Measurements from ENCODE around the gene ENAM.
"Not testable (repeated sequence)": the region's sequence is repeated elsewhere in the genome, so short reads cannot be mapped to it uniquely, and the experiment has no call there.

Gene ENAM

GRCh38 chr4:70676554-70677090 is 48.1 kb downstream of the ENAM start (continued):
- no peak for TF ChIP-seq BACH2 (CRISPR knock-in tag; IDR thresholded peaks at IDR 0.05; ENCODE audit: borderline replicate concordance)

GRCh38 chr4:70678383-70678999 is 49.9 kb downstream of the ENAM start:
- ATAC-seq = no peak
- TF ChIP-seq ZFP30 (CRISPR knock-in tag; IDR thresholded peaks at IDR 0.05) = no peak
- no peak for TF ChIP-seq CREB5 (CRISPR knock-in tag; IDR thresholded peaks at IDR 0.05; ENCODE audit: low read depth)
- no peak for TF ChIP-seq SNAI2 (CRISPR knock-in tag; IDR thresholded peaks at IDR 0.05)
- TF ChIP-seq TSHZ2 (CRISPR knock-in tag; IDR thresholded peaks at IDR 0.05) = no peak
- no peak for TF ChIP-seq TCF4 (CRISPR knock-in tag; IDR thresholded peaks at IDR 0.05; ENCODE audit: borderline replicate concordance)

- TF ChIP-seq TCF4 (CRISPR knock-in tag; IDR thresholded peaks at IDR 0.05; ENCODE audit: borderline replicate concordance) = no peak
- TF ChIP-seq OSR1 (CRISPR knock-in tag; IDR thresholded peaks at IDR 0.05) = no peak
- TF ChIP-seq BACH2 (CRISPR knock-in tag; IDR thresholded peaks at IDR 0.05; ENCODE audit: borderline replicate concordance) = no peak
Measured at GRCh38 chr4:70680934-70681333, 52.4 kb downstream of the ENAM start.

GRCh38 chr4:70681704-70682103 is 53.2 kb downstream of the ENAM start:
- TF ChIP-seq OSR1 (CRISPR knock-in tag; IDR thresholded peaks at IDR 0.05) = no peak
- TF ChIP-seq ZNF565 (CRISPR knock-in tag; conservative IDR thresholded peaks at IDR 0.05; ENCODE audit: low read depth) = no peak
- no peak for TF ChIP-seq CSDC2 (CRISPR knock-in tag; IDR thresholded peaks at IDR 0.05)
- no peak for TF ChIP-seq ZNF70 (CRISPR knock-in tag; IDR thresholded peaks at IDR 0.05)
- TF ChIP-seq ARNTL (CRISPR knock-in tag; IDR thresholded peaks at IDR 0.05; ENCODE audit: borderline replicate concordance, low read depth) = no peak
- TF ChIP-seq POU6F1 (CRISPR knock-in tag; IDR thresholded peaks at IDR 0.05; ENCODE audit: borderline replicate concordance, low read depth) = no peak
- no peak for TF ChIP-seq TOX (CRISPR knock-in tag; IDR thresholded peaks at IDR 0.05; ENCODE audit: borderline replicate concordance)
- TF ChIP-seq TCF4 (CRISPR knock-in tag; IDR thresholded peaks at IDR 0.05; ENCODE audit: borderline replicate concordance) = no peak
- TF ChIP-seq PPARA (CRISPR knock-in tag; IDR thresholded peaks at IDR 0.05; ENCODE audit: borderline replicate concordance) = no peak
- no peak for TF ChIP-seq ZNF8 (CRISPR knock-in tag; IDR thresholded peaks at IDR 0.05)
- no peak for ATAC-seq

More at GRCh38 chr4:70680934-70681333, 52.4 kb downstream of the ENAM start:
- ATAC-seq = no peak

- not testable (repeated sequence) for ATAC-seq
Measured at GRCh38 chr4:70682142-70682541, 53.6 kb downstream of the ENAM start.

- TF ChIP-seq ZFP3 (CRISPR knock-in tag; IDR thresholded peaks at IDR 0.05) (no peak), SNAI2 (CRISPR knock-in tag; IDR thresholded peaks at IDR 0.05) (no peak), TOX (CRISPR knock-in tag; IDR thresholded peaks at IDR 0.05; ENCODE audit: borderline replicate concordance) (no peak), ISL1 (CRISPR knock-in tag; IDR thresholded peaks at IDR 0.05) (no peak), ZFP30 (CRISPR knock-in tag; IDR thresholded peaks at IDR 0.05) (no peak), CREB5 (CRISPR knock-in tag; IDR thresholded peaks at IDR 0.05; ENCODE audit: low read depth) (no peak)
- peak; percentile 2; the same call in 2 of the 3 replicates for ATAC-seq
Measured at GRCh38 chr4:70687392-70687791, 58.8 kb downstream of the ENAM start.

All from SK-N-SH treated with all-trans-retinoic acid at 6 μM for 48 hours (cell line).